Activated T-cell treated with anti-CD3 and anti-CD28 coated beads, Interleukin-2, amount 50 U/mL, for 1 hour (primary cell): ENCODE measurements around the gene SEBOX.

Experiments
- DNase-seq: peaks from one replicate; pipeline ENCODE4 v3.0.0-alpha.2; 2020

SEBOX gene, protein sequence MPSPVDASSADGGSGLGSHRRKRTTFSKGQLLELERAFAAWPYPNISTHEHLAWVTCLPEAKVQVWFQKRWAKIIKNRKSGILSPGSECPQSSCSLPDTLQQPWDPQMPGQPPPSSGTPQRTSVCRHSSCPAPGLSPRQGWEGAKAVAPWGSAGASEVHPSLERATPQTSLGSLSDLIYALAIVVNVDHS

DNA sequence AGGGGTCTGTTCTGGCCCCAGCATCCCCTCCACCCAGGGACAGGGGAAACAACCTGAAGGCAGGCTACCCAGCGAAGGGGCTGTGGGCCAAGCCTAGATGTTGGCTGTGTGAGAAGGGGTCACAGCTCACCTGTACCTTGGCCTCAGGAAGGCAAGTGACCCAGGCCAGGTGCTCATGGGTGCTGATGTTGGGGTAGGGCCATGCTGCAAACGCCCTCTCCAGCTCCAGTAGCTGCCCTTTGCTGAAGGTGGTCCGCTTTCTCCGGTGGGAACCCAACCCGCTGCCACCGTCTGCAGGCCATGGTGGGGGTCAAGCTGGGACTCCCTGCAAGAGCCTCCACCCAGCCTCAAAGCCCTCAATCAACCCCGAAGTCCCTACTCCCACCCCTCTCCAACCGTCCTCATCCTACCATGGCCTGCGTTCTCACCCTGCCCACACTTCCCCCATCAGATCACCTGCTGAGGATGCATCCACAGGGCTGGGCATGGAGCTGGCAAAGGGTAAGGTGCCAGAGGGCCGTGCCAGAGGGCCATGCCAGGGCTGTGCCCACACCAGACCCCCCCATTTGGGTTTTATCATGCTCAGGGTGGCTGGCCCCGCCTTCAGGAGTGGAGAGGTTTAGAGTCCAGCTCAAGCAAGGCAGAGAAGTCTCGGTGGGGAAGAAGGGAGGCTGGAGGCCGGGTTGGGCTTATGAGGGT lies at the start of gene SEBOX:
SEBOX (minus strand) TSS at position 535 of the 699 bp plus-strand sequence; CDS start at position 487, 48 bp downstream.
- DNase-seq, result no peak

DNA sequence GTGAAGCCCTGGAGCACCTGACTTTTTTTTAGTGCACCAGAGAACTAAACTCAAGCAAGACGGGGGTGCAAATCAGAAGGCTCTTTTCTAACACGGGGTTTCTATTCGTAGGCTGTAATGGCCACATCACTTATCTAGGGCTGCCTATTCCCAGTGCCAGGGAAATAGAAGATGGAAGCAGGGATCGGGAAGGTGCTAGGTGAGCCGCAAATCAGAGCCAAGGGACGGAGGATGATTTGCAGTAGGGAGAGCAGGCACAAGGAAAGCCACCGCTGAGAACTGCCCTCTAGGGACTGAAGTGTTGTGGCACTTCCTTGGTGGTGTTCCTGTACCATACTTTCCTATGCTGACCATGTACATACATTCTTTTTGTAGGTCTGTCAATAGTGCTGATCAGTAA lies 48.8 kb upstream of the SEBOX start:
- DNase-seq, result no peak

DNA sequence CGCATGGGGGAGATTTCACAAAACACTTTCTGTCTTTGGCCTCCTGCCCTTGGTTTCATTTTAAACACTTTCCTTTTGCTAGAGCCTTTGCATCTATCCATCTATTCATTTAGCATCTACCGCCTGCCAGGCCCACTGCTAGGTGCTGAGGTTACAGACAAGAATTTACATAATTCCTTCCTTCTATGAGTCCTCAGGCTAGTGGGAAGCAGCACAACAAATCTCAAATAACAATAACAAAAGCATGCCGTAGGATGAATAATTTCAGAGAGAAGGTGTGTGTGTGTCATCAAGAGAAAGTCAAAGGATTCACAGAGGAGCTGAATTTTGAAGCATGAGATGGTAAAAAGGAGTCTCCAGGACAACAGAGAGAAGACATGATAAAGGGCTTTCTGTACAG lies 47.1 kb upstream of the SEBOX start:
- DNase-seq, result no peak

DNA sequence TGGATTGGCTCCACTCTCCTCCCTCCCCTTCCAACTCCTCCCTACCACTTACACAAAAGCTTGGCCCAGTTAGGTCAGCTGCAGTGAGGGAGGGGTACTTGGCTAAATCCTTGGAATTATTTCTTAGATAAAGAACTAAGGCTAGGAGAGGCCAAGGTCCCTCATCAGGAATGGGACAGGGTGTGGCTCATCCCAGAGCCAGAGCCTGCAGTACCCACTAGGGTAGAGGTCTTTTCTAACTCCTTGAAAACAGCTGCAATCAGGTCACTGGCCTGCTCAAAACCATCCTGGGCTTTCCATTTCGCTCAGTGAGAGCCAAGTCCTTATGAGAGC lies 42.9 kb upstream of the SEBOX start:
- DNase-seq, result no peak

DNA sequence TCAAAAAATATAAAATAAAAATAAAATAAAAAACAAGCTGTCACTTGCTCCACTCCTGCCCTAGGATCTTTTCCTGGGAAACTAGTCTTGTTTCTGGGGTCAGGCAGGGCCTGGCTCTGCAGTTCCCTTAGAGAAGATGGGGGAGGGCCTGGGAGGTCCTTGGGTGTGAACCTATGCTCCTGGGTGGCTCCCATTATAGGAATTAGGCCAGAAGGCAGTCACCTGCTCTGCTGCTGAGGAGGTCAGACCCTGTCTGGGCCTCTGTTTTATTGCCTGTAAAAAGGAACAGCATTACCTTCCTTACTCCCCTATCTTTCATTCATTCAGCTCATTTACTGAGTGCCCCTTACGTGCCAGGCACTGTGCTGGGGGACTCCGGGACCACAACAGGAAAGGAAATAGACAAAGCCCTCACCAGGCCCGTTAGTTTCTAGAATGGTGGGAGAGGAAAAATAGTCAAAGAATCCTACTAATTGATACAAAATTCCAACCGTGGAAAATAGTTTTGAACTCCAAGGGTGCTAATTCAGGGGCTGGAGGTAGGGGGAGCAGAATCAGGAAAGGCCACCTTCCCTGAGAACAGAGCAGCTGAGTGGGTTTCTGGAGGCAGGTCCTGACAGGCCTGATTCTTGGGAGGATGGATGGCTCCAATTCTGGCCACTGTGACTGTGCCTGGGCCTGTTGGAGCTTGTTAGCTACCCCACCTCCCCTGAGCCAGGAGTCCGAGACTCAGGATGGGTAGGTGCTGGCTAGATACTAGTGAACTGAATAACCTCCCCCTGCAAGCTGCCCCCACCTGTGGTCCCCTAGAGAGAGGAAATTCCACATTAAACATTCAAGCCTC lies 42.4 kb upstream of the SEBOX start:
- no peak for DNase-seq

DNA sequence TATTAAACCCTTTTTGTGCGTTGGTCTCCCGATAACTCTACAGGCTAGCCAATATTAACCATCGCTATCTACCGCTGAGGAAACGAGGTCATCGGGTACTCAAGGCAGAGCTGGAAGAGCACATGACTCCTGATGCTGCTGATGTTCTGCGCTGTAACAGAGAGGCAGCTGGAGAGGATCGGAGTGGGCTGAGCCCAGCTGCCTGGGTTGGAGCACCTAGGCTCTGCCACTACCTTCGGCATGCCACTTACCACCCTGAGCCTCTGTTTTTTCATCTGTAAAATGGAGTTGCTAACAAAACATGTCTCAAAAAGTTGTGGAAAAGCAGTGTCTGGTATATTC lies 41.4 kb upstream of the SEBOX start:
- DNase-seq, result no peak

DNA sequence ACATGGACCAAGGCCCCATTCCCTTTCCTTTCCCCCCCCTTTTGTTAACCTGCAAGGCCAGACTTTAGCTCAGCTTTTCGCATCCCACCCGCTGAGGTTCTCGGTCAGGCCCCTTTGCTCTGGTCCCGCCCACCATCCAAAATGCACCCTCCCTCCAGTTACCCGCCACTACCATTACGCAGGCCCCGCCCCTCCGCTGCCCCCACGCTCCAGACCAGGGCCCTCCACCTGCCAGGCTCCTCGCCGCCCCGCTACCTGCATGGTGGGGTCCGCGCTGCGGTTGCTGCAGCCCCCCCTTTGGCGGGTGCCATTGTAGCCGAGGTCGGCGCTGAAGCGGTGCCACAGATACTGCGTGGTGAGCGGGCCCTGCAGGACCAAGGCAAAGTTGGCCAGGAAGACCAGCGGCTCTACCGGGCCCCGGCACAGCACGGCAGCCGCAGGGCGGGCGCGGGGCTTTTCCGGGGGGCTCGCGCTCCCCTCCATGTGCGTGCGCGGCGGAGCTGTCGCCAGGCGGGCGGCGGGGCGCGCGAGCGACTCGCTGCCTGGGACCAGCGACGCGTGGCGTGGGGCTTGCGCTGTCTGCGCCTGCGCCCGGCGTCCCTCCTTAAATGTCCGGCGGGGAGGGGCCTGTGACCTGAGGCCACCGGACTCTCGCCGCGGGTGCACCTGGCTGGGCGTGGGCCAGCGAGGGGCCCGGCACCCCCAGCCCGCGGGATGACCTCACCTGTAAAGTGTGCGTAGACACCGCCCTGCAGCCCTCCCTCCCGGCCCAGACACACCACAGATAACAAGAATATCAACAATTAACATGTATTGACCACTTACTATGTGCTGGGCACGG lies 40.9 kb upstream of the SEBOX start, which contains the start of gene SLC46A1:
SLC46A1 (minus strand) TSS at position 581 of the 841 bp plus-strand sequence; CDS start at position 483, 98 bp downstream.
- peak; percentile 44 for DNase-seq

DNA sequence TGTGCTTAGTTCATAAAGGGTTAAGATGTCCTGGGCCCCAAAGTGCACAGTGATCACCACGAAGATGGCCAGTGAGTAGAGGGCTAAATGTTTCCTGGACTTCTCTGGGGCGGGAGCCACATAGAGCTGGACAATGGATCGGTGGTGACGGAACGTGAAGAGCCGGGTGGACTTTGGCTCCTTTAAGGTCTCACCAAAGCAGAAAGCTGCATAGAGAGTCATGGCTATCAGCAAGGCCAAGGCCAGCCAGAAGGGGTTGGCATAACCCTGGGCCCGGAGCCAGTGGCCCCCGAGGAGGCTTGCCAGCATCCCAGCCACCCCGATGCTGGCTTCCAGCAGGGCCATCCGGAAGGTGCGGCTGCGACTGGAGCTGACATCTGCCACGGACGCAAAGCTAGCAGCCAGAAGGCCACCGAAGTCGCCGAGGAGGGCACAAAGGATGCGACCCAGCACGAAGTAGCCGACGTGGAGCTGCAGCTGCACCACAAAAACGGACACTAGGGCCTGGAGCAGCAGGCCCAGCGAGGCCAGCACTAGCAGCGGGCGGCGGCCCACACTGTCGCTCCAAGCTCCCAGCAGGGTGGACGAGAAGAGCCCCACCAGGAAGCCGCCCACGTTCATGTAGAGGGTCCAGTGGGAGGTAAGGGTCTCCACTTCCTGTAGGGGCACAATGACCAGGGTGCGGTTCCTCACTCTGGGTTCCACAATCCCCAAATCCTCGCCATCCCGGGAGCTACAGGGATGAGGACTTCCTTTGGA lies 40.0 kb upstream of the SEBOX start:
- no peak for DNase-seq

DNA sequence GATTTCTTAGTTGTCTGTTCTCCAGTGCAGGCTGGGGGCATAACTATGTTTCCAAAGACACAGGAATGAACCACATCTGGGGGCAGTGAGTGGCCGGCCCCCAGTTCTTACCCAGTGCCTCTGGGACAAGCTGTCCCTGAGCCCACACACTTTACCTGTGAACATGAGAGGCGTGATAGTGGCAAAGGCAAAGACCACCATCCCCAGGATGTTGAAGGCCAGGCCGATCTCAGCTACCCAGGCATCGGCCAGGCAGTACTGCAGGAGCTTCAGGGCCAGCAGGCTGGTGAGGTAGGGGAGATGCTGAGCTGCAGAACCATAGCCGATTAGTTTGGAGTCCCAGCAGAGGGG lies 39.4 kb upstream of the SEBOX start:
- DNase-seq, result no peak

DNA sequence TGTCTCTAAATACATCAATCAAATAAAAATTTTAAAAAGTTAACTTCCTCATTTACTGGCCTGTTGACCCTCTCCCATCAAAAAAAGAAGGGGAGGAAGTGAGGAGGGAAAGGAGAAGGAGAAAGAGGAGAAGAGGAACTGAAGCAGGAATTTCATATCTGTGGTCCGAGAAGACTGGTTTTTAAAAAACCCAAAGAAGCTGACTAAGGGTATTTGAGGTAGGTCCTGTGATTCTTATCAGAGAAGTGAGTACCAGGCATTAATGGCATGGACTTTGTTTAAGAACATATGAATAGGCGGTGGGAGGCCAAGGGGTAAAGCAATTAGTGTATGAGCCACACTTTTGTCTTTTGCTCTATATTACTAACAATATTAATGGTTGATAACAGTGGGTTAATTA lies 39.0 kb upstream of the SEBOX start:
- DNase-seq, result no peak

DNA sequence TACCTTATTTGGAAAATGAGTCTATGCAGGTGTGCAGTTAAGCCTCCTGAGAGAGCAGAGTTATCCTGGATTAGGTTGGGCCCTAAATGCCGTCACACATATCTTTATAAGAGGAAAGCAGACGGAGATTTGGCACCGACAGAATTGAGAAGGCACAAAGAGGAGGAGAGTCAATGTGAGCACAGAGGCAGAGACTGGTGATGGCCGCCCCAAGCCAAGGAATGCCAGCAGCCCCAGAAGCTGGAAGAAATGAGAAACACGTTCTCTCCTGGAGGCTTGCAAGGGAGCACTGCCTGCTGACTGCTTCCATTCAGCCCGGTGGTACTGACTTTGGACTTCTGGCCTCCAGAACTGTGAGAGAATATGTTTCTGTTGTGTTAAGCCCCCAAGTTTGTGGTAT lies 37.8 kb upstream of the SEBOX start:
- DNase-seq, result no peak

DNA sequence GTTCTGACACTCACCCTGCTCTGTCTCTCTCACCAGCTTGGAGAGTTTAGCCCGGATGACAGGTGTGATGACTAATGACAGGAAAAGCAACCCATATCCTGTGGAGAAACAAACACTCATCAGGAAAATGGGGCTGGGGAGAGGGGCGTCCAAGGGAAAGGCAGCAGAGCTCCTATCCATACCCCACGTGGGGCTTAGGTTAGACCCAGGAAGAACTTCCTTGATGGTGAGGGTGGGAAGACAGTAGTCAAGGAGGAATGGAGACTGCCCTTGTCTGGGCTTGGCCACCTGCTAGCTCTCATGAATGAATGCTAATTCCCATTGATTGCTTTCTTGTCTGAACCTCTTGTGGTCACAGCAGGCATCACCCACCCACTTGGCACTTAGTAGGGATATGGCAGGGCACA lies 37.2 kb upstream of the SEBOX start:
- no peak for DNase-seq

DNA sequence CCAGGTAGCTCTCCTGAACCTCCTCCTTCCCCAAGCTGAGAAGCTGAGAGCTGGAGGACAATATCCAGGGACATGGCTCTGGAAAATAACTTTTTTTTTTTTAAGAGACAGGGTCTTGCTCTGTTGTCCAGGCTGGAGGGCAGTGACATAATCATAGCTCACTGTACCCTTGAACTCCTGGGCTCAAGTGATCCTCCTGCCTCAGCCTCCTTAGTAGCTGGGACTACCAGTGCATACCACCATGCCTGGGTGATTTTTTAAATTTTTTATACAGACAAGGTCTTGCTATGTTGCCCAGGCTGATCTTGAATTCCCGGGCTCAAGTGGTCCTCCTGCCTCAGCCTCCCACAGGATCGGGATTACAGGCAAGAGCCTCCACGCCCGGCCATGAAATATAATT lies 34.8 kb upstream of the SEBOX start:
- no peak for DNase-seq

DNA sequence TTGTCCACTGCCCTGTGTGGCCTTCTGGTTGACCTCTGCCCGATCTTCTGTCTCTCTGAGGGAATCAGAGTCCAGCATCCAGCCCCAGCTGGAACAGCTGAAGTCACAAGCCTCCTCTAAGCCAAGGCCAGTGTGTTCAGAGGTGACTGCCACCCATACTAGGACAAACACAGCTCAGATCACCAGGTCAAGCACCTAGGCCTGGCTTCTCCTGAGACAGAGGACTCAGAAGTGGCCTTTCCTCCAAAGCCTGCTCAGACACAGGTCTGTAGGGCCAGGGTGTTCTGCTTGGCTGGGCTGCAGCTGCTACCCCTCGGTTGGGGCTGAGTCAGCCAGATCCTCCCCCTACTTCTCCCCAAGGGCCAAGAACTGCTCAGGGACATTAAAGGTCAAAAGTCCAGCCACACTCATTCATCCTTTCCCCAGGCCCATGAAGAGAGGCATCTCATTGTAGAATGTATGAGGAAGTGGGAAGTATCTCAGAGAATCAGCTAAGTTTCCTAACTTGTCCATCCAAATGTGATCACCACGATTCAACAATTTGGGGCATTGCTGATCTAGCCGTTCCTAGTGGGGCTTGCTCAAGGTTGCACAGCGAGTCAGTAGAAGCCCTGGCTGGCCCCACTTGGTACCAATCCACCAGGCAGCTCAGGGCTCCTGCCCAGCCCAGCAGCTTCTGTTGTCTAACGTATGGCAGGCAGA lies 33.4 kb upstream of the SEBOX start:
- DNase-seq, result no peak

DNA sequence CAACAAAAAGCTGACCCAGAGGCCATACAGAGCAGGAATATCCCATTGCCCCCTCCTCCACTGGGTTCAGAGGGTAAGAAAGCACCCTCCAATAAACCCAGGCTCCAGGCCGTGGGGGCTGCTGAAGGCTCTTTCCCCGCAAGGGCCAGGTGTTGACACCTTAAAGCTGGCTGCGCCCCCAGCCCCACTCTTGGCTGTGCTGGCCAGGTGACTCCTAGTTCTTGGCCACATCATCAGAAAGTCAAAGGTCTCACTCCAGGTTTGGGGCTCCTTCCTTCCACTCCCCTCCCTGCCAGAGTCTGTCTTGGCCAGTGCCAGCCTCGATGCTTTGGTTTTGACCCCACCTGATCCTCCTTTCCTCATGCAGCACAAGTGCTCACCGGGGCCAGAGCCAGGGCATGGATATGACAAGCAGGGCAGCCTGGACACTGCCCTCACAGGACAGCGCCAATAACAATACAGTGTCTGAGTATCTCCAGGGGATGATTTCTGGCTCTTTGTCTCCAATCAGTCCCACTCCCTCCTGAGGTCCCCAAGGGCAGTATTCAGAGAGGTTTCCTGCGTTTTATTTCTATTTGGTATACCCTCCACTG lies 32.8 kb upstream of the SEBOX start:
- DNase-seq, result no peak

DNA sequence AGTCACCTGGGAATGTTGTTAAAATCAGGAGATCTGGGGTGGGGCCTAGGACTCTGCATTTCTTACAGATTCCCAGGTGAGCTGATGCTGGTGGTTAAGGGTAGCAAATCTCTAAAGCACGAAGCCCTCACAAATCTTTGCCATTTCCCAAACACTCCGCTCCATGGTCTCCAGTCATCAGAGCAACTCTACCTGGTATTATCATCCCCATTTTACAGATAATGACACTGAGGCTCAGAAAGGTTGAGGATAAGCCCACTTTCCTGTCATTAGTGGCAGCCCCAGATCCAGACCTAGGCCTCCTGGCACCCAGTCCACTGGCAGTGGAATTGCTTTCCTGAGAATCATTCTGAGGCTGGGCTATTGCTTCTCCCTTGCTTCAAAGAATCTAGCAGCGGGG lies 32.3 kb upstream of the SEBOX start:
- DNase-seq, result no peak

DNA sequence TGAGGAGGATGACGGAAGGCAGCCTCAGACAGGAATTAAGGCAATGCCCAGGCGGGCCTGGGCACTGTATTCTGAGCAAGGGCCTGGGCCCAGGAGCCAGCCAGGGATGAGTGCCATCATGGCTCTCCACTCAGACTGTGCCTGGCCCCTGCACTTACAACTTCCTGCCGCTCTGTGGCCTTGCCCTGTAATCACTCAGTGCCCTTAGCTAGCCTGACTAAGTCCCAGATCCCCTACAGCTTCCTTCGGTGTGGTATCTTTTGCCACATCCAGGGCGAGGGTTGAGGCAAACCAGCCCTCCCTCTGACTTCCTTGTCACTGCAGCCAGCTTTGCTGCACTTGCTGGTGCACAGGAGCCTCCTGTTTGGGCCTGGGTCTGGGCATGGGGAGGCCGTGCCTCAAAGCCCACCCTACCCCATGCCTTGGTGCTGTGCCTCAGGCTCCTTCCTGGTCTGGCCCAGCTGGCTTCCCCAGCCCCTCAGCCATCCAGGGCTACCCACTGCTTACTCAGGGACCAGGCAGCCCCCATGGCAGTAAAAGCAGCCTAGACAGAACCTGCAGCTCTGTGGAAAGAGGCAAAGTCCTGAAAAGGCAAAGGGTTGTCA lies 31.7 kb upstream of the SEBOX start:
- no peak for DNase-seq

DNA sequence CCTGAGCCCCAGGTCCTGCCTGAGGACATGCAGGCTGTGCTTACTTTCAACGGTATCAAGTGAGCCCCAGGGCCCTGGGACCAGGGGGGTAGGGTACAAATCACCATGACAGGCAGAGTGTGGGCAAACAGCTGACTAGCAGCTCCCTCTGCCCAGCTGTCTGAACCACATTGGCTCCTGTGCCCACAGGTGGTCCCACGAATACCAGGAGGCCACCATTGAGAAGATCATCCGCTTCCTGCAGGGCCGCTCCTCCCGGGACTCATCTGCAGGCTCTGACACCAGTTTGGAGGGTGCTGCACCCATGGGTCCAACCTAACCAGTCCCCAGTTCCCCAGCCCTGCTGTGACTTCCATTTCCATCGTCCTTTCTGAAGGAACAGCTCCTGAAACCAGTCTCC lies 31.0 kb upstream of the SEBOX start:
- no peak for DNase-seq

DNA sequence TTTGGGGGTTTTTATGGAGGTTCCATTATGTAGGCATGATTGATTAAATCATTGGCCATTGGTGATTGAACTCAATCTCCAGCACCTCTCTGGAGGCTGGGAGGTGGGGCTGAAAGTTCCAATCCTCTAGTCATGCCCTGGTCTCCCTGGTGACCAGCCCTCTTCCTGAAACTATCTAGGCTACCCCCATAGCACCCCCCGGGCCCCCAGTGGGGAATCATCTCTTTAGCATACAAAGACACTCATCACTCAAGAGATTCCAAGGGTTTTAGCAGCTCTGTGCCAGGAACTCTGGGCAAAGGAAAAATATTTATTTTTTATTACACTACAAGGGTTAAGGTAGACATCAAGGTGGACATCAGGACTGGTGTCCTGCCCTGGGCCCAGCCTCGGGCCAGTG lies 30.4 kb upstream of the SEBOX start:
- no peak for DNase-seq

DNA sequence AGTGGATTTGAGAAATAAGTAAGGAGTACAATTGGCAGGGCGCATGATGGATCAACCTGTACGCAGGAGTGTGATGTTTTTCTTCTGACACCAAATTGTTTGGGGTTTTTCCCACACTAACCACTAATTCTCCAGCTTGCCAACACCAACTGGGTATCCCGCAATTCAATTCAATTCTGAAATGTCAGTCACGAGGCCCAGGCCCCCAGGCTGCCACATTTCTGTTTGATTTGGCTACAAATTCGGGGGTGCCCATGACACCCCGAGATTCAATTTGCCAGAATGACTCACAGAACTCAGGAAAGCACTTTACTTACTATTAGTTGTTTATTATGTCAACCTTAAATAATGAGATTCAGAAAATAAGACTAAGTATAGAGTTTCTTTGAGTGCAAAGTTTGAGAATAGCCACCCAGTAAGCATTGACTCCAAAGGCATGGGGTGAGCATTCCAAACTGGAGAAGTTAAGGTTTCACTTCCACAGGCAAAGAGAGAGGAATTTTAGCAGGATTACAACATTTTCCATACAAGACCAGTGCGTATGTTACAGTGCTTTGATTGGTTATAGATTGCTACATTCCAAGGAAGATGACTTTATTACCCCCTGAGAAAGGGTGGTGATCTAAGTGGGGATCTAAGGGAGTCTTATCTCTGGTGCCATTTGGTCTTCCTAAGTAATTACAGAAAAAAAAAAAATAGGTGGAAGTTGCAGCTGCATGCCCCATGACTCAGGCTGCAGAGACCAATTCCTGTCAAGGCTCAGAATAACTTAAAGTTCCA lies 29.5 kb upstream of the SEBOX start:
- DNase-seq, result no peak
